IMR-90 (cell line): ENCODE data around the gene MAPRE2. TPM values are rescaled to one million over a fixed set of nuclear protein-coding genes. Genes with fewer than 3 reads are reported as not detected.

Experiments used
- ATAC-seq: fragments of 200-7000 bp; cut with Tn5 transposase; 2 replicates; pipeline ENCODE4 v1.9.1; 2020; ENCODE audit warnings: low read depth, mild to moderate bottlenecking, moderate library complexity
- BruUV-seq: library from RNA; stranded (reverse); fragments of 400-500 nt; replicated peaks from 2 replicates; lab custom pipeline; 2021; lab: Mats Ljungman, UMichigan
- CTCF ChIA-PET: fragments of 300-600 bp; formaldehyde crosslinking; extraction: SDS; loops from one replicate; lab custom pipeline; 2021; ENCODE audit warnings: antibody characterized with exemption; lab: Yijun Ruan, JAX
- POLR2A ChIA-PET: fragments of 300-600 bp; sonication (Branson Sonifier 250); formaldehyde crosslinking; loops from one replicate; lab custom pipeline; 2022; ENCODE audit warnings: antibody characterized with exemption; ENCODE audit not compliant: unreplicated experiment; lab: Charles Lee
- DNase-seq: peaks from one replicate; pipeline ENCODE4 v3.0.0; 2013
- H2AFZ ChIP-seq: replicated peaks from 2 replicates; pipeline ENCODE3; 2013; ENCODE audit warnings: low read length, mild to moderate bottlenecking; ENCODE audit not compliant: poor library complexity
- H2AK5ac ChIP-seq: 2 replicates; pipeline ENCODE4 v1.6.1; 2013; ENCODE audit warnings: low read depth, low read length, inconsistent platforms
- H2AK9ac ChIP-seq: replicated peaks from 2 replicates; pipeline ENCODE3; 2013; ENCODE audit warnings: mild to moderate bottlenecking, low read depth, low read length, moderate library complexity; ENCODE audit not compliant: poor library complexity
- H2BK120ac ChIP-seq: 2 replicates; pipeline ENCODE4 v1.6.1; 2013; ENCODE audit warnings: low read depth, low read length, inconsistent platforms
- H2BK15ac ChIP-seq: 3 replicates; pipeline ENCODE4 v1.6.1; 2013; ENCODE audit warnings: low read depth, low read length, inconsistent platforms
- H2BK20ac ChIP-seq: 2 replicates; pipeline ENCODE4 v1.6.1; 2013; ENCODE audit warnings: low read depth, mild to moderate bottlenecking, inconsistent platforms, low read length, moderate library complexity
- H2BK5ac ChIP-seq: 2 replicates; pipeline ENCODE4 v1.6.1; 2013; ENCODE audit warnings: mild to moderate bottlenecking, low read depth, low read length, inconsistent platforms; ENCODE audit not compliant: poor library complexity, severe bottlenecking
- H3K14ac ChIP-seq: replicated peaks from 2 replicates; pipeline ENCODE4 v1.6.1; 2013; ENCODE audit warnings: low read depth, low read length, inconsistent platforms
- H3K18ac ChIP-seq: 2 replicates; pipeline ENCODE4 v1.6.1; 2013; ENCODE audit warnings: low read depth, low read length, control low read depth
- H3K23ac ChIP-seq: 2 replicates; pipeline ENCODE4 v1.6.1; 2013; ENCODE audit warnings: low read depth, low read length, inconsistent platforms
- H3K27ac ChIP-seq: 2 replicates; pipeline ENCODE4 v1.5.1; 2013; ENCODE audit warnings: mild to moderate bottlenecking, control low read depth, low read length; ENCODE audit not compliant: insufficient read depth
- H3K27me3 ChIP-seq: 2 replicates; pipeline ENCODE4 v1.6.1; 2013; ENCODE audit warnings: low read length; ENCODE audit not compliant: control insufficient read depth, insufficient read depth
- H3K36me3 ChIP-seq: 2 replicates; pipeline ENCODE4 v1.6.1; 2013; ENCODE audit warnings: low read length, mixed read lengths; ENCODE audit not compliant: control insufficient read depth, insufficient read depth
- H3K4ac ChIP-seq: 2 replicates; pipeline ENCODE4 v1.6.1; 2013; ENCODE audit warnings: low read depth, low read length, inconsistent platforms
- H3K4me1 ChIP-seq: 2 replicates; pipeline ENCODE4 v1.6.1; 2013; ENCODE audit warnings: low read length, mixed read lengths; ENCODE audit not compliant: control insufficient read depth, insufficient read depth
- H3K4me2 ChIP-seq: 2 replicates; pipeline ENCODE4 v1.6.1; 2013; ENCODE audit warnings: low read depth, mild to moderate bottlenecking, control low read depth, low read length, moderate library complexity
- H3K4me3 ChIP-seq: 2 replicates; pipeline ENCODE4 v1.5.1; 2013; ENCODE audit warnings: low read depth, mild to moderate bottlenecking, control low read depth, low read length, moderate library complexity; ENCODE audit not compliant: insufficient read depth
- H3K56ac ChIP-seq: 2 replicates; pipeline ENCODE4 v1.6.1; 2013; ENCODE audit warnings: low read length, inconsistent platforms; ENCODE audit not compliant: insufficient read depth; ENCODE audit errors: extremely low read depth
- H3K79me1 ChIP-seq, 2 experiments: 2 replicates each; pipeline ENCODE4 v1.6.1; 2013; ENCODE audit warnings: low read length in 2 of 2, inconsistent platforms in 1 of 2, low read depth in 1 of 2
- H3K9ac ChIP-seq: 2 replicates; pipeline ENCODE4 v1.6.1; 2013; ENCODE audit warnings: low read depth, low read length, control low read depth
- H3K9me1 ChIP-seq: 2 replicates; pipeline ENCODE4 v1.6.1; 2013; ENCODE audit warnings: low read length, inconsistent platforms; ENCODE audit not compliant: insufficient read depth
- H3K9me3 ChIP-seq: 2 replicates; pipeline ENCODE4 v1.6.1; 2013; ENCODE audit warnings: low read length; ENCODE audit not compliant: control insufficient read depth, insufficient read depth
- H4K20me1 ChIP-seq: 2 replicates; pipeline ENCODE4 v1.6.1; 2013; ENCODE audit warnings: low read length, inconsistent platforms; ENCODE audit not compliant: insufficient read depth
- H4K5ac ChIP-seq: 2 replicates; pipeline ENCODE4 v1.6.1; 2013; ENCODE audit warnings: mild to moderate bottlenecking, low read depth, low read length, control low read depth
- H4K8ac ChIP-seq, 2 experiments: 2 replicates each; pipeline ENCODE4 v1.6.1; 2013; ENCODE audit warnings: low read depth in 2 of 2, low read length in 2 of 2, control low read depth in 1 of 2, inconsistent platforms in 1 of 2
- H4K91ac ChIP-seq: 2 replicates; pipeline ENCODE4 v1.6.1; 2013; ENCODE audit warnings: low read depth, low read length, inconsistent platforms; ENCODE audit not compliant: insufficient read depth
- CEBPB ChIP-seq: IDR thresholded peaks from 2 replicates; pipeline ENCODE4 v1.6.1; 2012; ENCODE audit warnings: low read depth, low read length, improper control_type of control experiment
- ELK1 ChIP-seq: fragments of 150-350 bp; IDR thresholded peaks from 2 replicates; pipeline ENCODE4 v1.6.1; 2016; ENCODE audit warnings: low read depth, mild to moderate bottlenecking, low read length, moderate library complexity, borderline replicate concordance
- FOS ChIP-seq: fragments of 150-350 bp; IDR thresholded peaks from 2 replicates; pipeline ENCODE4 v1.6.1; 2016; ENCODE audit warnings: low read depth, low read length
- MAFK ChIP-seq: IDR thresholded peaks from 2 replicates; pipeline ENCODE4 v1.6.1; 2012; ENCODE audit warnings: low read depth, low read length, improper control_type of control experiment
- MAZ ChIP-seq: IDR thresholded peaks from 2 replicates; pipeline ENCODE4 v1.6.1; 2012; ENCODE audit warnings: low read depth, mild to moderate bottlenecking, low read length, improper control_type of control experiment, moderate library complexity, borderline replicate concordance
- SMC3 ChIP-seq: fragments of 150-350 bp; IDR thresholded peaks from 2 replicates; pipeline ENCODE4 v1.6.1; 2016; ENCODE audit warnings: low read depth, mild to moderate bottlenecking, antibody characterized with exemption, low read length, moderate library complexity
- WGBS, 2 experiments: methylation state at CpG; one replicate each; pipeline versions ENCODE4 v1.1.5 to v1.1.7; 2013; ENCODE audit warnings: missing lambda C conversion rate in 2 of 2; ENCODE audit not compliant: insufficient read length in 1 of 2; ENCODE audit errors: extremely low coverage in 2 of 2; 5-methylcytosine and 5-hydroxymethylcytosine counted together
- dilution Hi-C: fragments of 300-500 bp; cut with HindIII; formaldehyde crosslinking; loops from one replicate; pipeline ENCODE4 v1.14.3; 2018; ENCODE audit warnings: low sequenced_read_pairs; ENCODE audit not compliant: unreplicated experiment
- in situ Hi-C: fragments of 300-500 bp; cut with MboI; formaldehyde crosslinking; loops from 3 replicates; pipeline ENCODE4 v1.14.3; 2019; ENCODE audit warnings: low sequenced_read_pairs, inconsistent platforms, mixed read lengths
- intact Hi-C: fragments of 100-400 bp; cut with micrococcal nuclease; formaldehyde crosslinking; loops from 2 replicates; pipeline ENCODE4 v1.10.0; 2022
- polyA plus RNA-seq, 3 experiments: library from polyadenylated mRNA; depleted of rRNA; stranded (reverse); fragments of >200 nt; gene quantifications; 2 replicates each; pipeline ENCODE4 v1.2.3, GENCODE V29; 2012; ENCODE audit warnings: low replicate concordance in 1 of 3
- total RNA-seq: library from RNA; depleted of rRNA; stranded (reverse); fragments of >200 nt; gene quantifications from 2 replicates; pipeline ENCODE4 v1.2.3, GENCODE V29; 2012

The MAPRE2 gene
- total and polyA plus RNA-seq, 2 of the 4 experiments (the other 2 are of a cell fraction) = 19.6 to 23.8 TPM

GRCh38 chr18:35176925-35177324 is 135.7 kb downstream of the MAPRE2 start:
- TF ChIP-seq MAZ (no peak), ELK1 (no peak), FOS (no peak), SMC3 (no peak), CEBPB (no peak), MAFK (no peak)
- POLR2A ChIA-PET = no interaction called here
- no TSS peak for BruUV-seq
- Histone ChIP-seq H3K23ac (no peak overlapping the region), H3K4me3 (no peak overlapping the region), H2AFZ (no peak overlapping the region), H3K27me3 (peaks cover 3% of the 10 kb centered on the region), H2BK120ac (no peak overlapping the region), H3K4me1 (no peaks in the 10 kb centered on the region), H3K36me3 (no peaks in the 10 kb centered on the region), H3K18ac (no peak overlapping the region), H2BK20ac (no peak overlapping the region), H2AK5ac (no peak overlapping the region), H2BK15ac (no peak overlapping the region), H2BK5ac (no peak overlapping the region), H3K56ac (no peak overlapping the region), H3K79me1 (no peaks in the 10 kb centered on the region), H3K27ac (no peak overlapping the region), H3K14ac (no peak overlapping the region), H2AK9ac (no peak overlapping the region), H4K91ac (no peak overlapping the region), H4K8ac (no peak overlapping the region), H3K9me3 (no peaks in the 10 kb centered on the region), H3K9me1 (no peaks in the 10 kb centered on the region), H3K4ac (no peak overlapping the region), H4K20me1 (no peaks in the 10 kb centered on the region), H3K4me2 (no peak overlapping the region), H3K9ac (no peak overlapping the region), H4K5ac (no peak overlapping the region)
- no CpG with 5 or more reads among the region's 3 CpGs for WGBS, 2 experiments
- CTCF ChIA-PET = interaction anchor here (0.6 kb wide), 1 partner anchor 157 kb away, joined by 3 read pairs; no protein-coding TSS in a partner anchor
- in situ Hi-C loops = no loop called here
- intact Hi-C loops = no loop called here
- DNase-seq (no peak), ATAC-seq (no peak)
- dilution Hi-C loops = no loop called here
